ENCODE results near the gene CDR2L.
"Not testable (repeated sequence)": the region's sequence is repeated elsewhere in the genome, so short reads cannot be mapped to it uniquely, and the experiment has no call there.

CDR2L gene

DNA sequence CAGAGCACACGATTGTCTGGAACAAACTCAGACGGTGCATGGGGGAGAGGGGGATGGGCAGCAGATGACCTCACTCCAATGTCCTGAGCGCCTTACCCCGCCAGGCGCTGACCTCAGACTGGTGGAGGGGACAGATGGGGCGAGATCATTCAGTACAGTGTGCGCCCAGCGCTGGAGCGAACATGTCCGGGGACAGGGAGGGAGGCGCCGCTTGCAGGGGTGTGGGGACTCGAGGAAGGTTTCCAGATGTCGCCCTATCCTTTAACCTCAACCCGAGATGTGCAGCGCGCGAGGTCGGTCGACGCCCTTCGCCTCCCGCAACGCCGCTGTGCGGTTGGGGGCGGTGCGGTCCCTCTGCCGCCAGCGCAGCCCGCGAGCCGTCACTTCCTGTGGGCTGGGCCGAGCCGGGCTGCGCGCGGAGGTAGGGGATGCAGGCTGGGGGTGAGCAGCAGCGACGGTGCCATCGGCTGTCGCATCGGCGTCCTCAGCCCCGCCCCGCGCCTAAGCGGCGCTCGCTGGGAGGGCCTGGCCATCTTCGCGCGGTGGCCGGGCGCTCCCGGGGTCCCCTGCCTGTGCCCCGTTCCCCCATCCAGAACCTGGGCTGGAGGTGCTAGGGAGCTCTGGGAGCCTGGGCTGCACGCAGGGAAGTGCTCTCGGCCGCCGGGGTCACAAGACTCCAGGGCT lies 5.3 kb upstream of the CDR2L start:
- FAIRE-seq, result no peak

DNA sequence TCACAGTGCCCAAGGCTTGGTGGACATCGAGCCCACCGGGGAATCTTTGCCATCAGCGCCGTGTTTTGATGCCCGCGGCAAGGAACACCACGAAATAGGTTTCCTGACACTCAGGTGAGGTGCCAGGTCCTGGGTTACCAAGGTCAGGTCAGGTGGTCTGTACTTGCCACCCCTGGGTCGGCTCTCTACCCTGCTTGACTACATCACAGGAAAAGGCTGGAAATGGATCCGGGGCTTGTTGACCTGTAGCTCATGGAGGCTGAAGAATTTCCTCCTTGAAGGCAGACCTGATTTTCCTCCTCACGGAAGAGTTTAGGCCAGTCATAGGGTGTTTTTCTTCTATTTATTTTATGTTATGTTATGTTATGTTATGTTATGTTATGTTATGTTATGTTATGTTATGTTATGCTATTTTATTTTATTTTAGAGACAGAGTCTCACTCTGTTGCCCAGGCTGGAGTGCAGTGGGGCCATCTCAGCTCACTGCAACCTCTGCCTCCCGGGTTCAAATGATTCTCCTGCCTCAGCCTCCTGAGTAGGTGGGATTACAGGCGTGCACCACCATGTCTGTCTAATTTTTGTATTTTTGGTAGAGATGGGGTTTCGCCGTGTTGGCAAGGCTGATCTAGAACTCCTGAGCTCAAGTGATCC lies 4.6 kb upstream of the CDR2L start:
- FAIRE-seq, result not testable (repeated sequence)

DNA sequence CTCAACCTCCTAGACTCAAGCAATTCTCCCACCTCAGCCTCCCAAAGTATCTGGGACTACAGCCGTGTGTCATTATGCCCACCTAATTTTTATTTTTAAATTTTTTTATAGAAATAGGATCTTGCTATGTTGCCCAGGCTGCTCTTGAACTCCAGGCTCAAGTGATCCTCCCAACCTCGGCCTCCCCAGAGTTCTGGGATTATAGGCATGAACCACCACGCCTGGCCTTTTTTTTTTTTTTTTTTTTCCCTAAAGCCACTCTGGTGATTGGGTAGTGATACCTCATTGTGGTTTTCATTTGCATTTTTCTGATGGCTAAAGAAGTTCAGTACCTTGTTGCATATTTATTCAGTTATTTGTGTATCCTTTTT lies 1.2 kb upstream of the CDR2L start:
- FAIRE-seq, result no peak

DNA sequence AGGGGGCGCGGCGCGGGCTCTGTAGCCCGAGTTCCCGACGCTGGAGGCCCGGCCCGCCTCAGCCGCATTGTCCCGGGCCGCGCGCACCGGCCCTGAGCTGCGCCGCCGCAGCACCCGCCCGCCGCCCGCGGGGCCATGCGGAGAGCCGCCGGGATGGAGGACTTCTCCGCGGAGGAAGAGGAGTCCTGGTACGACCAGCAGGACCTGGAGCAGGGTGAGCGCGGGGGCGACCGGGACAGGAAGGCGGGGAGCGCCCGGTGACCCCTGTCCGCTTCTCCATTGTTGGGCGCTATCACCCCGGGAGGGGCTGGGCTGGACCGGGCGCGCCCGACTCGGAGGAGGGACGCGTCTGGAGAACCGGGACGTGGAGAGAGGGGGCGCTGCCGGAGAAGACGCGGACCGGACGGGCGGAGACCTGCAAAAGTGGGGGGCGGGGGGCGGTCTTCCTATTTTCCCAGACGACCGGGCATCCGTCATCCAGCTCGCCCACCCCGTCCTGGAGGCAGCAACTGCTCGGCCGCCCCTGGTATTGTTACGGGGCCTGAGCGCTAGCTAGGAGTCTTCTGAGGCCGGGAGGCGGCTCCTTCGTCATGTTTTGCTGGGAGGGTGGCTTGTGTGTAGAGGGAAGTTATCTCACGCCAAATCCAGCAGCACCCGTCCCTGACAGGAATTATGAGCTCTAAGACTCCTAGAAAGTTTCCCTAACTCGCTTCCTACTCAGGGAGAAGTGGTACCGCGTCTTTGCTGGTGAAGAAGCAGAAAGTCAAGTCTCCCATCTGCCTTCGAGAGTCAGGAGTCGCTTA lies 678 bp downstream of the CDR2L start:
- FAIRE-seq, result no peak

DNA sequence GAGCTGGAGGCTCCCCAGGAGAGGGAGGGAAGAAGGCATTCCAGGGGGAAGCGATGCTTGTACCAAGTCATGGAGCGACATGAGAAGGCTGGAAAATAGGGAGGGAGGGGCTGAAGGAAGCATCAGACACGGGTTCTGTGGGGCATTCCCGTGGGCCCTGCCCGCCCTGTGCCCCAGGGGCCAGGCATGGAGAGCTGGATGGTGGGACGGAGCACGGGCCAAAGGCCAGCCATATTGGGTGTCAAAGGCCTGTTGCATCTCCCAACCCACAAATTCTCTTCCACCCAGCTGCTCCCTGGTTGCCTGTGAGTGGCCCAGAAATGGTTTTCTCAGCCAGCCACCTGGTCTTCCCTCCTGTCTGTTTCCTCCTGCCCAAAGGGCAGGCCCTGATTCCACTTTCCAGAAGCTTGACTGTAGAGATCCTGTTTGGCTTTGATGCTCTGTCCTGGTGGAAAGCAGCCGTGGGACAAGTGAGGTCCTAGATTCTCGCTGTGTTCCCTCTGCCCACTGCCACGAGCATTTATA lies 3.2 kb downstream of the CDR2L start:
- no peak for FAIRE-seq

DNA sequence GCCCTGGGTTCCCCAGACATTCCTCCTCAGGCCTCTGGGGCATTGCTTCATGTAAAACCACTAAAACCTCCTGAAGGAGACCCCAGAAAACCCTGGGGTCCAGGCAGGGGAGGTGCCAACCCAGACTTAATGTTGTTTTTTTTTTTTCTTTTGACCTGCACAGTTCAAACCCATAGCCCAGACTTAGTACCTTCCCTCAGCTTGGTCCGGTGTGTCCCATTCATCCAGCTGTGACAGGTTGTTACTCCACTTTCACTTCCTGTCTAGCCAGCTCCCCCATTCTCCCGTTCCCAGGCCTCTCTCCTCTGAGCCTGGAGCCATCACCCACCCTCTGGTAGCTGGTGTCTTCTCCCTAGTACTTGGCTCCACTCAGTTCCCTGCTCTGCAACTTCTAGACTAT lies 4.8 kb downstream of the CDR2L start:
- no peak for FAIRE-seq

DNA sequence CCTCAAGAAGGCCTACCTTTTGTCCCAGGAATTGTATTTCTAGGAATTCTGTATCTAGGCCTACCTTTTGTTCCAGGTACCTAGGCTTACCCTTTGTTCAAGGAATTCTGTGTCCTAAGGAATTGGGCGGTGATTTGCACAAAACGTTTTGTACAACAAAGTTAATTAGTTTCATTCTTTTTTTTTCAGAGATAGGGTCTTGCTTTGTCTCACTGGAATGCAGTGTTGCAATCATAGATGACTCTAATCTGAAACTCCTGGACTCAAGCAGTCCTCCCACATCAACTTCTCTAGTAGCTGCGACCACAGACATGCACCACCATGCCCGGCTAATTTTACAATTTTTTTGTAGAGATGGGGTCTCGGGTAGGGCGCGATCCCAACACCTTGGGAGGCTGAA lies 7.0 kb downstream of the CDR2L start:
- no peak for FAIRE-seq

DNA sequence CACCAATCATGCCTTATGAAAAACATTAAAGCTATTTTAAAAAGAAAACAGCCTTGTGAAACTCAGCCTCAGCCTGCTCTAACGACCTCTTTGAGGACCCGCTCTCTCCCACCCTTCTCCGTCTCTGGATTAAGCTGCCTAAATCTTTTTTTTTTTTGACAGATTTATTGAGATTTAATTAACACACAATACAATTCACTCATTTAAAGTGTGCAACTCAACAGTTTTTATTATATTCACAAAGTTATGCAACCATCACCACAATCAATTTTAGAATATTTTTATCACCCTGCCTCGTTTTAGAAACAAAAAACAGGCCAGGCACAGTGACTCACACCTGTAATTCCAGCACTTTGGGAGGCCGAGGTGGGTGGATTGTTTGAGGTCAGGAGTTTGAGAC lies 8.4 kb downstream of the CDR2L start:
- FAIRE-seq, result no peak

DNA sequence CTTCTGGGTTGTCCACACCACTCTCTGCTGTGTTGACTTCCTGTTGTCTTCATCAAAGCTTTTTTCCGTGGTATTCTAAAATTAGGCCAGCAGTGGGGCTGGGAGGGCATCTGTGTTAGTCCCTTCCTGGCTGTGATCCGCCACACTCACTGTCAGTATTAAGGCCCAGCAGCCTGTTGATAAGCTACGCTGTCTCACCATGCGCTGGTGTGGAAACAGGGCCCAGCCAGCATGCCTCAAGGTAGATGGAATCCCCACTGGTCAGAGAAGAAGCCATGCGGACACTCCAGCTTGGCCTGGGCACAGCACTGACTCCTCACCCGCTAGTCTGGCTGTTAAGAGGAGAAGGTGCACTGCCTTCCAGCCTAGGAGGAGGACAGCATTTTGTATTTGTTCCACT lies 11.4 kb downstream of the CDR2L start:
- FAIRE-seq, result no peak

DNA sequence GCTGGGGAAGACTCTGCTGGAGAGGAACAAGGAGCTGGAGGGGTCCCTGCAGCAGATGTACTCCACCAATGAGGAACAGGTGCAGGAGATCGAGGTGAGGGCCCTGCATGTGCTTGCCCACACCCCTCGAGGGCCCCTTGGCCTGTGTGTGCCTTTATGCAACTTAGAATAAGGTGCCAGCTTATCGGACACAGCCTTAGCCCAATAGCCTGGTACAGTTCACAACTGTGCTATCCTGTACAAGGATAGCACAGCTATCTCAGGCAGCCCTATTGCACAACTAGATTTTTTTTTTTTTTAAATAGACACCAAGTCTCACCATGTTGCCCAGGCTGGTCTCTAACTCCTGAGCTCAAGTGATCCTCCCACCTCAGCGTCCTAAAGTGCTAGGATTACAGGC lies 12.1 kb downstream of the CDR2L start:
- no peak for FAIRE-seq

DNA sequence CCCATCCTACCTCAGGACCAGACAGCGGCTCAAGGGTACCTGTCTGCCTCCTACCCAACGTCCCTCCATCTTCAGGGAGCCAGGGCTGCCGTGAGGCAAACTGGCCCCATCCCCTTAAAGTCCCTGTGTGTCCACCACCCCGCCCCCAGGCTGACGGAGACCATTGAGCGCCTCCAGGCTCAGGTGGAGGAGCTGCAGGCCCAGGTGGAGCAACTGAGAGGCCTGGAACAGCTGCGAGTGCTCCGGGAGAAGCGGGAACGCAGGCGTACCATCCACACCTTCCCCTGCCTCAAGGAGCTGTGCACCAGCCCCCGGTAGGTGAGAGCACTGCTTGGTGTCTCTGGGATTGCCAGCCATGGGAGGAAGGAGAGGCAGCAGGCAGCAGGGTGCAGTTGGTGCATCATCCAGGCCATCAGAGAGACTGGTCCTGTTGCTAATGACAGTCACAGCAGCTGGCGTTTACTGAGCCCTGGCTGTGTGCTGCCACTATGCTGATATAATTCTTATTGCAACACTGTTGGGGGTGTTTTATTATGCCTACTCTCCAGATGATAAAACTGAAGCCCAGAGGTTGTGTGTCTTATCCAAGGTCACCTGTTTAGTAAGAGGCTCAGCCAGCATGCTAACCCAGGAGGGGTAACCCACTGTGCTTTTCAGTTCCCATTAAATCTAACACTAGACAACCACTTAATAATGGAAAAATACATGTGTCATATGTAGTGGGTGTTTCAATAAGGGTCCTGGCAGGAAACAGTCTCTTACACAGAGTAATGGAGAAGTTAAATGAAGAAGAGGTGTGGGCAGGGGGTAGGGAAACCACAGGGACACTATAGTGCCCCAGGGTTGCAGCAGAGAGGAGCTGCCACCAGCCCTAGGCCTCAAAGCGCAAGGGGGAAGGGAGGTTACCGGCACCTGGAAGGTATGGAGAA lies 14.7 kb downstream of the CDR2L start:
- no peak for FAIRE-seq

DNA sequence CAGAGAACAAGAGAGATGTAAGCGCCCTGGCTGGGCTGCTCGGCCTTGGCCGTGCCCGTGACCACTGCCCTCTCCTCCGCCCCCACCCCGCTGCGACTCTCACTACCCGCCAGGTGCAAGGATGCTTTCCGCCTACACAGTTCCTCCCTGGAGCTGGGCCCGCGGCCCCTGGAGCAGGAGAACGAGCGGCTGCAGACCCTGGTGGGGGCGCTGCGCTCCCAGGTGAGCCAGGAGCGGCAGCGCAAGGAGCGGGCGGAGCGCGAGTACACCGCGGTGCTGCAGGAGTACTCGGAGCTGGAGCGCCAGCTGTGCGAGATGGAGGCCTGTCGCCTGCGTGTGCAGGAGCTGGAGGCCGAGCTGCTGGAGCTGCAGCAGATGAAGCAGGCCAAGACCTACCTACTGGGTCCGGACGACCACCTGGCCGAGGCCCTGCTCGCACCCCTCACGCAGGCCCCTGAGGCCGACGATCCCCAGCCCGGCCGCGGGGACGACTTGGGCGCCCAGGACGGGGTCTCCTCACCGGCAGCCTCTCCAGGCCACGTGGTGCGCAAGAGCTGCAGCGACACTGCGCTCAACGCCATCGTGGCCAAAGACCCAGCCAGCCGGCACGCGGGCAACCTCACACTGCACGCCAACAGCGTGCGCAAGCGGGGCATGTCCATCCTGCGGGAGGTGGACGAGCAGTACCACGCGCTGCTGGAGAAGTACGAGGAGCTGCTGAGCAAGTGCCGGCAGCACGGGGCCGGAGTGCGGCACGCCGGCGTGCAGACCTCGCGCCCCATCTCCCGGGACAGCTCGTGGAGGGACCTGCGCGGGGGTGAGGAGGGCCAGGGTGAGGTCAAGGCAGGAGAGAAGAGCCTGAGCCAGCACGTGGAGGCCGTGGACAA lies 15.9 kb downstream of the CDR2L start:
- no peak for FAIRE-seq

DNA sequence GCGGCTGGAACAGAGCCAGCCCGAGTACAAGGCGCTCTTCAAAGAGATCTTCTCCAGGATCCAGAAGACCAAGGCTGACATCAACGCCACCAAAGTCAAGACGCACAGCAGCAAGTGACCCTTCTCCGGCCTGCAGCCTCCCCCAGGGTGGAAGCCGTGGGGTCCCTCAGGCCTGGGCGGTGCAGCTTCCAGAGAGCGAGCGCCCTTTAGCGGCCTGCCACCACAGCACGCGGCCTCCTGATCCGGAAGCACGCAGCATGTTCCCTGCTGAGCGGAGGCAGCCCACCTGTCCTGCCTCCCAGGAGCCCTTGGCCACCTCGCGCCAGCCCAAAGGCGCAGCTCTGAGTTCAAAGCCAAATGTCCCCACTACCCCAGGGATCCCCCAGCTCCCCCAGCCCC lies 16.5 kb downstream of the CDR2L start:
- no peak for FAIRE-seq

DNA sequence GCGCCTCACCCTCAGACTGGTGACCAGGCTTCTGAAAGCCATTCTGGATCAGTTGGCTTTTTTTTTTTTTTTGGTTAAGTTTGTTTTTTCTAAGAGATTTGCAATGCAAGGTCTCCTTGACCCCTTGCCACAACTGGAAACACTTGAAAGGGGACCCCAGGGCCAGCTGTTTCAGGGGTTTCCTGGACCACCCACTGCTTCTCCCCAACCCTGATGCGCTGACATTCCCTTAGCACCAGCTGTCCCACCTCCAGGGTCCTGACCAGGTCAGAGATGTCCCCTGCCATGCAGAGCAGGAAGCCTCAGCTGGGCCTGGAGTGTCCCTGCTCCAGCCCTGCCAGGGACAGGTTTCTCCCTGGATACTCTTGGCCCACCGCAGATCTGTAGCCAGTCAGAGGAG lies 16.9 kb downstream of the CDR2L start:
- FAIRE-seq, result no peak

DNA sequence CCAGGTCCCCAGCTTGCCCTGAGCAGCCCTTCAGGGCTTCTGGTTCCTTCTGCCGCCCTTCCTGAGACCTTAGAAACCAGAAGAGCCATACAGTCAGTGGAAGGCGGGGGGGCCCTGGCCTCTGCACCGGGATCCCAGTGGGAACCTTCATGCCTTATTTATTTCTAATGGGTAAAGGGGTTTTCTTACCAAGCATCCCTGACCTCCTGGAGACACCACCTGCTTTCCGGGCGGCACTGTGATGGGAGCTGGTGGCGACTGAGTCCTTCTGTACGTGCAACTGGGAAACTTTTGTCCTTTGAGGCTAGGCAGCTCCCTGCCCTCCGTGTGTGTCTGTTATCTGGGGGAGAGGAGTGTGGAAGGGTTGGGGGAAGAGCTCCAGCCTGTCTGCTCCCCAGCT lies 17.9 kb downstream of the CDR2L start:
- no peak for FAIRE-seq

DNA sequence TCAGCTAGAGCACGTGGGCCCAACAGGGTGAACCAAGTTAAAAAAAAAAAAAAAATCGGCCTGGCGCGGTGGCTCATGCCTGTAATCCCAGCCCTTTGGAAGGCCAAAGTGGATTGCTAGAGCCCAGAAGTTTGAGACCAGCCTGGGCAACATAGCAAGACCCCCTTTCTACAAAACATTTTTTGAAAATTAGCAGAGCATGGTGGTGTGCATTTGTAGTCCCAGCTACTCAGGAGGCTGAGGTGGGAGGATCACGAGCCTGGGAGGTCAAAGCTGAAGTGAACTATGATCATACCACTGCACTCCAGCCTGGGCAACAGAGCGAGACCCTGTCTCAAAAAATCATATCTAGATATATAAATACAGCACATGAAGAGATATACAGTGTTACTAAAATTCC lies 18.7 kb downstream of the CDR2L start:
- FAIRE-seq, result not testable (repeated sequence)

DNA sequence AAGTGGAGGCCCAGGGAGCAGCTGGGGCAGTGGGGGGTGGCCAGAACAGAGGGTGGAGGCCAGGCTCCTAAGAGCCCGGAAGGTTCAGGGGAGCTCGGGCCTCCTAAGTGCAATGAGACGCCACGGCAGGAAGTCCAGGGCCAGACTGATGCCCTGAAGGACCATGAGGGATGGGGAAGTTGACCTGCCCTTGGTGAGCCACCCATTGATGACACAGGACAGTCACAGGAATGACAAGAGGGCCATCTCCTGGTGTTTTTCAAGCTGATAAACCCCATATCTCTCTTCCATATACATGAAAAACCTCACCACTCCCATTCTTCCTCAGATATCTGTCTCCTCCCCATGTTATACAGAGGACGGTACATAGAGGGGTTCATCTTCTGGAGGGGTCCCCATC lies 19.2 kb downstream of the CDR2L start:
- FAIRE-seq, result no peak

DNA sequence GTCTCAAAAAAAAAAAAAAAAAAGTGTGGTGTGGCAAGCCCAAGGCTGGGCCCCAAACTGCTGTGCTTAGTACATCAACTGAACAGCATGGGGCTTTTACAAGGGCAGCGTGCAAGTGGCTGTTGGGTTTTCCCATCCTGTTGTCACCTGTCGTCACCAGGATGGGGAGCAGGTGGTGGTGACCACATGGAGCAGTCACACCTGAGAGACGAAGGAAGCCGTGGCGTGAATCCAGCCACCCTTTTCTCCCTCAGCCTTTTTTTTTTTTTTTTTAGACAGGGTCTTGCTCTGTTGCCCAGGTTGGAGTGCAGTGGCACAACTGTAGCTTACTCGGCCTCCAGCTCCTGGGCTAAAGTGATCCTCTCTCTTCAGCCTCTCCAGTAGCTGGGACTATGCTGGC lies 20.9 kb downstream of the CDR2L start:
- FAIRE-seq, result no peak

DNA sequence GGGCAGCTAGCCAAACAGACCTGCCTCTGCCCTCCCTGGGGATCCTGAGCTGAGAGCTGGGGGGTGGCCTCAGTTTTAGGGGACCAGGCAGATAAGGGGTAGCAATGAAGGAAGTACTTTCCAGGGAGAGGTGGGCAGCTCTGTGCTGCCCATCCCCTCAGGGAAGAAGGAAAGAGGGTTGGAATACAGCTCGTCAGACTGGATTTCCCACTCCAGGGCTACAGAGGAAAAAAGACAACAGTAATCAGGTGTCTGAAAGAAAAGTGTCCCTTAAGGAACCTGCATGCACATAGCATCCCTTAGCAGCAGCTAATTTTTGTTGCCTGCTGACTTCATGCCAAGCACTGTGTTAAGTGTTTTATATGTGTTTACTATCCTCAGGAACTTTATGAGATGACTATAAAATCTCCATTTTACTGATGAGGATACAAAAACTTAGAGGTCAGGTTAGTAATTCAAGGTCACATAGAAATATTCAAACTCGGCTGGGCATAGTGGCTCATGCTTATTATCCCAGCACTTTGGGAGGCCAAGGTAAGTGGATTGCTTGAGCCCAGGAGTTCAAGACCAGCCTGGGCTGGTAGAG lies 21.8 kb downstream of the CDR2L start:
- FAIRE-seq, result no peak

DNA sequence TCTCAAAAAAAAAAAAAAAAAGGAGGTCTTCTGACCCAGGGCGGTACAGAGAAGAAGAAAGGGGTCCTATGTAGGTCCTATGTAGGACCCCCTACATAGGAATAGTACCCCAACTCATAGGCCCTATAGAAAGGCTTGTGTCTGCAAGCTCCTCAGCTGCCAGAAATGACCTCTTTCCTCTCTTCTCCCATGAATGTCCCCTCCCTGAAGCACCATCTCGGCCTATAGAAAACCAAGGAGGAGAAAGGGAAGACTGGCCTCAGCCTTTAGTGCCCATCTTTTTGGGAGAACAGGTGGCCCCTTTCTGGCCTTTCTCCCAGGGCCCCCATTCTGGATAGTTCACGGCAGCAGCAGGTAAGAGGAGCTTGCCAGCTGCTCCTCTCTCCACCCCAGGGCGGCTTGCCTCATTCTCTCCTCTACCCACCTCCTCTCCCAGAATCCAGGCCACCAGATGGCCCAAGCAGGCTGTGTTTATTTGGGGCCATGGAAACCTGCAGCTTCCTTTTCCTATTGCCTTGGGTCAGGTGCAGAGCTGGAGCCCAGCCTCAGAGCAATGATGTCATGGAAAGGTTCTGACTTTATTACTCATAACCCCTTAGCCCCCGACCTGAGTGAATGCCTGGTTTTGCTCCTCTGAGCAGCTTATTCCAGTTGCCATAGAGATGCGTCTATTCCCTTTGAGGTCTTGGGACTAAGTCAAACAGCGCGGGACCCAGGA lies 23.4 kb downstream of the CDR2L start:
- FAIRE-seq, result no peak

All from TTC549 (cell line).